ENCODE results near the gene PRR29.

GRCh38 chr17:63963123-63963522, 35.0 kb upstream of the PRR29 start:
- TF ChIP-seq CTCF (conservative IDR thresholded peaks at IDR 0.05; ENCODE audit: low read depth, low read length) (no peak), EZH2 (IDR thresholded peaks at IDR 0.05; ENCODE audit: borderline replicate concordance, low read depth, low read length, poor library complexity, severe bottlenecking) (no peak)
